Stimulated activated naive B cell treated with anti-CD40 and anti-IgM and Interleukin-4, amounts not matched to agents 10 μg/mL and 1 μg/mL and 100 μg/mL, for 72 hours (primary cell): ENCODE data around the gene SDR39U1.

ENCODE experiments used
- ATAC-seq, 2 donors: fragments of 150-1000 bp; cut with Tn5 transposase; replicated peaks; 2 replicates each; pipeline ENCODE4 v1.10.0; 2021; ENCODE audit warnings: moderate library complexity in 1 of 2
- DNase-seq: peaks from one replicate; pipeline ENCODE4 v3.0.0; 2021
- H3K27ac Mint-ChIP-seq: one replicate; pipeline ENCODE4 v1.8.0; 2022; ENCODE audit warnings: mild to moderate bottlenecking, mixed read lengths
- H3K27me3 Mint-ChIP-seq, 2 donors: one replicate each; pipeline ENCODE4 v1.8.0; 2022; ENCODE audit warnings: mixed read lengths in 2 of 2
- H3K36me3 Mint-ChIP-seq, 2 donors: one replicate each; pipeline ENCODE4 v1.8.0; 2022; ENCODE audit warnings: mixed read lengths in 2 of 2, mild to moderate bottlenecking in 1 of 2
- H3K4me1 Mint-ChIP-seq, 2 donors: one replicate each; pipeline ENCODE4 v1.8.0; 2022; ENCODE audit warnings: mixed read lengths in 2 of 2, mild to moderate bottlenecking in 1 of 2
- H3K4me3 Mint-ChIP-seq, 2 donors: one replicate each; pipeline ENCODE4 v1.8.0; 2022; ENCODE audit warnings: mild to moderate bottlenecking in 2 of 2, mixed read lengths in 2 of 2, moderate library complexity in 1 of 2
- H3K9me3 Mint-ChIP-seq, 2 donors: one replicate each; pipeline ENCODE4 v1.8.0; 2022; ENCODE audit warnings: mixed read lengths in 2 of 2, mild to moderate bottlenecking in 1 of 2

Gene SDR39U1

DNA sequence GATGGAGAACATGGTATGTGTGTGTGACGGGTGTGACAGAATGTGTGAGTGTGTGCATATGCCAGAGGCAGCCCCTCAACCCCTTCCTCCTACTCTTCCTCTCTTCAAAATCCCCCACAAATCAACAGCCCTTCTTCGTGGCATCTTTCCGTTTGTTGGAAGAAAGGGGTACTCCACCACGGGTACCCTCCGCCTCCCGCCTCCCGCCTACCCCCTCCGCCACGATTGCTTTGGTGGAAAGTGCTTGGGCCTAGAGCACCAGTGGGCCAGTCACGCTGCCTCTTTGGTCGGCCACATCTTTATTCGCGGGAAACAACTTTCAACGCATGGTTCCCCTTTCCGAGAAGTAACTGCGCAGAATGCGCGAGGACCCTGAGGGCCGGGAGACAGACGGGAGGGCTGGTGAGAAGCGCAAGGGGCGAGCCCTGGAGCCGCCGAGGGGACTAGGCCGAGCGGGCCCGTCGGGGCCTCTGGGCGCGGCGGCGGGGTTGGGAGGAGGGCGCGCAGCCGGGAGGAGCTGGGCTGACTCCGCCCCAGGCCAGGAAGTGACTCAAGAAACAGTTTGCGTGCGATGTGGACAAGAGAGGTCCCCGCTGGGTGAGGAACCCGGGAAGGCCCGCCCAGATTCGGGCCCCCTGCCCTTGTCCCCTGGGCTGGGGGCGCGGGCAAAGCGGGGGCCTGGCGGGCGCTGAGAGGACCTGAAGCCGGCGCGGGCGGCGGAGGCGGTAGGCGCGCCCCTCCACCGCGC is 13.0 kb downstream of the SDR39U1 start, which contains the start of the genes CBLN3 and KHNYN:
TSS of gene CBLN3 (minus strand) at position 274 of the 748 bp plus-strand sequence. CDS start 614 bp downstream, outside the sequence.
TSS of gene KHNYN (plus strand) at position 560 of the 748 bp plus-strand sequence. CDS start 777 bp downstream, outside the sequence.
- peaks cover 34 to 47% of the 10 kb centered on the region in 2 donors for H3K4me1 Mint-ChIP-seq
- no peaks in the 10 kb centered on the region for H3K9me3 Mint-ChIP-seq
- peak within 1 kb of the TSS; percentile 98 for H3K27ac Mint-ChIP-seq

DNA sequence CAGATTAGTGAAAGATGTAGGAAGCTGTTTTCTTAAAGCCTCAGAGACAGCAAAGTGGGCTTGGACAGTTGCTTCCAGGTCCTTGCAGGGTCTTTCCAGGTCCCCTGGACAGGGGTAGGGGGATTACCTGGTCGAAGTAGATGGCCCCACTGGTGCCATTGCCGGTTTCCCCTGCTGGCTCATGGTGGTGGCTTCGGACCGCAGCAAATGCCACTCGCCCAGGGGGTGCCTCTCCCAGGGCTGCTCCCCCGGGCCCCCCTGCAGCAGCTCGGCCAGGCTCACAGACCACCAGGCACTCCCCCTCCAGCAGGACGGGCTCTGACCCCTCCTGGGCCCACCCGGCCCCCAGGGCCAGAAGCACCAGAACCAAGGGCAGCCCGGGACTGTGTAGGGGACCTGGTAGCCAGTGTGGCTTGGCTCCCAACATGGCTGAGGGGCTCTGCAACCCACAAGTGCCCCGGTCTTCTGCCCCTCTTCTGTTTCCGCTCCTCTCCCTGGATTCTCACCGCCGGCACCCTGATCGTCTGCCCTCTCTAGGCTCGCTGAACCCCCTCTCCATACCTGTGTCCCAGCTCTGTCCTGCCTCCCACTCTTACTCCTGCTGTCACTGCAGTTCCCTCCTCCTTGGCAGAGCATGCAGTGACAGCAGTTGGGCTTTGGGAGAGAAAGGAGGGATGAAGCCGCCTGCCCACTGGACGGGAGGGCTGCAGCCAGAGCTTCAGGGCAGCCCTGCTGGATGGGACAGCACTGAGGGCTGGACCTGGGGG is 13.8 kb downstream of the SDR39U1 start:
- Mint-ChIP-seq H3K4me1 (peaks cover 34 to 45% of the 10 kb centered on the region in 2 donors), H3K36me3 (peaks cover 26 to 49% of the 10 kb centered on the region in 2 donors), H3K27me3 (no peaks in the 10 kb centered on the region), H3K9me3 (no peaks in the 10 kb centered on the region), H3K4me3 (peak overlapping the region; percentile 93 to 95), H3K27ac (peak overlapping the region; percentile 97)
- ATAC-seq = no peak
- DNase-seq = no peak

More for the DNA sequence above, 13.0 kb downstream of the SDR39U1 start, which contains the start of the genes CBLN3 and KHNYN:
- Mint-ChIP-seq H3K4me3 (peak within 1 kb of the TSS; percentile 95), H3K36me3 (peaks cover 26 to 52% of the 10 kb centered on the region in 2 donors), H3K27me3 (no peaks in the 10 kb centered on the region)
- ATAC-seq = peak; percentile 78 to 82
- DNase-seq = peak; percentile 88

DNA sequence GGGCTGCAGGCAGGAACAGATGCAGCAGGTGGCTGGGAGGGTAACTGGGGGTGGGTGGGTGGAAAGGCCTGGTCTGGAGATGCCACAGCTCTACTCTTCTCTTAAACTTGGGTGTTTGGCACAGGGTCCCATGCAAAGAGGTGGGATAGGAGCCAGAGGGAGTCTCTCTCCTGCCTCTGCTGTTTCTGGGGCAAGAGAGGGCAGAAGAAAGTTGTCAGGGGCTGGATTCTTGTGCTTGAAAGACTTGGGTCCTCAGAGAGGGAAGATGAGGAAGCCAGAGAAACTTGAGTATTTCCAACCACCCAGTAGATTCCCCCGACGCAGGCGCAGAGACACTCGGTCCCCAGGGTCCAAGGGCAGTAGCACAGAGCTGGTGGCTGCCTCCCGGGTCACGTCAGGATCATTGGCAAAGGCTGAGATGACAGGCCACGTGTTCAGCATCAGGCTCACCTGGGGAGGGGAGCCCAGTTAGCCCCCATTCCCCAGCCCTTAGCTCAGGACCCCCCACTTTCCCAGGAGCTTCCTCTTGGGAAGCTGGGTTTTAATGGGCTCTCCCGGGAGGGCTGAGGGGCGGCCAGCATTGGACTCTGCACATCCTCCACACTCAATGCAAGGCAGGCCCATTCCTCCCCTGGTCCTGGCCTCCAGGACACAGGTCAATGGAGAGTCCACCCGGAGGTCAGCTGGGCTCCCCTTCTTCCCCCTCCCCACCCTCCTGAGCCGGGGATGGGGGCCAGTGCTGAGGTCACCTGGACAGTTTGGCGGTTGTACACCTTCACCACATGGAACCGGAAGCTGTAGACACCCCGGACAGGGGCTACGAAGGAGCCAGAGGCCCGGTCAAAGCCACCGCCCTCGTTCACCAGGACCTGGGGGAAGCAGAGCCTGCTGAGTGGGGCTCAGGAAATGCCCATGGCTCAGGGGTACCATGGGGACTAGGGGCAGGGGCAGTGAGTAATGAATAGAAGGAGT is 14.8 kb downstream of the SDR39U1 start:
- no peaks in the 10 kb centered on the region for H3K27me3 Mint-ChIP-seq
- H3K27ac Mint-ChIP-seq = peak overlapping the region; percentile 88
- H3K4me3 Mint-ChIP-seq = peak overlapping the region in 1 of 2 donors; percentile 3
- ATAC-seq (no peak), DNase-seq (no peak)
- H3K9me3 Mint-ChIP-seq = no peaks in the 10 kb centered on the region
- H3K36me3 Mint-ChIP-seq = peaks cover 17 to 41% of the 10 kb centered on the region in 2 donors
- peaks cover 27 to 37% of the 10 kb centered on the region in 2 donors for H3K4me1 Mint-ChIP-seq

DNA sequence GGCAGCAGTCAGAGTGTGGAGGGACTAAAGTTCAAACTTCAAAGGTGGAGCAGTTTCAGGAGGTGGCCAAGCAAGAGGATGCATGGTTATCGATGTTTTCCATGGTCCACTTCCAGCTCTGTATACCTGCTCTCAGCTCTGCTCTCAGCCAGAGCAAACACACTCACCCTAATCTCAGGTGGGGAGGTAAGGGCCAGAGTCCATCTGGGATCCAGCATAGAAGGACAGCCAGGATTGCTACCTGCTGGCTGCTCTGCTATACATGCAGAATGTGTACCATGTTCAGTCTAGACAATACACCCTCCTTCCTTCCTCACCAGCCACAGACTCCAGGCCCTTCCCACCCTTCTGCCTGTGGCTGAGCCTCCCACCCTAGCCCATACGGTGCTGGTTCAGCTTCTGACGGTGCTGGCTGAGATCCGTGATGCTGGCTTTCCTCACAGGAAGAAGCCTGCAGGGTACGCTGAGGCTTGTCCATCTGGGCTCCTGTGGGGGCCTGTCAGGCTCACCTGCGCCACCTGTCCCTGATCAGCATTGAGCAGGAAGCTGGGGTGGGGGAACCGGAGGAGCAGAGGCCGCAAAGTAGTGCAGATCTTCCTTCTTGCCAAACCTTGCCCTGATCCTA is 15.6 kb downstream of the SDR39U1 start:
- H3K27ac Mint-ChIP-seq = no peak overlapping the region
- peaks cover 17 to 39% of the 10 kb centered on the region in 2 donors for H3K36me3 Mint-ChIP-seq
- no peak for ATAC-seq
- no peaks in the 10 kb centered on the region for H3K9me3 Mint-ChIP-seq
- H3K4me1 Mint-ChIP-seq = peaks cover 27 to 33% of the 10 kb centered on the region in 2 donors
- H3K4me3 Mint-ChIP-seq = no peak overlapping the region
- no peak for DNase-seq
- no peaks in the 10 kb centered on the region for H3K27me3 Mint-ChIP-seq

DNA sequence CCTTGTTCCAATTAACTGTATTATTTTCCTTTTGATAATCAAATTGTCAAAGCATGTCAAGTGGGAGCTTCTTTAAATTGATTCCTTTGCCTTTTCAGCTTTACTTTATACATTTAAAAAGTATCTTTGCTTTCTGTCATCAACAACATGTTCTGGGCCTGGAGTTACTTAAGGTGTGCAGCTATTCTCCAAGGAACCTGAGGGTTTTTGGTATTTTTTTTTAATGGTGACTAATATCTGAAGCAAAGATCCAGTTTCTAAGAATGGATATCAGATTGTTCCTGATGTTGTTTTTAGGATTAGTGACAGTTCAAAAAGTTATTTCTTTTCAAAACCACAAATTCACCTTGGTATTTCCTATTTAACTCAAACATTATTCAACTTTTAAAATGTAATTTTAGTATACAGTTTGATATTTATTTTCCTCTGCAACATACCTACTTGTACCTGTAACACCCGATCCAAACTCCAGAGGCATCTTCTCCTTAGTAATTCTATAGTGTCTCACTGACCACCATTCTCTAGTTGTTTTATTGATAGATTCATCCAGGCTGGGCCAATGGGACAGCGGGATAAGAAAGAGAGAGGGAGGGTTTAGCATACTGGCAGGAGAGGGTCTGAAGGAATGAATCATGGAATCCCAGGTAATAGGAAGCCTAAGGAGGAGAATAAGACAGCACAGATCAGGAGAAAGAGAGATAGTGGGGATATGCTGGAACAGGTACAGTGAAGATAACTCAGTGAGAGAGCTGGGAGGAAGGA is 16.2 kb downstream of the SDR39U1 start:
- ATAC-seq = no peak
- Mint-ChIP-seq H3K27me3 (no peaks in the 10 kb centered on the region), H3K36me3 (peaks cover 11 to 32% of the 10 kb centered on the region in 2 donors), H3K4me1 (peaks cover 20 to 26% of the 10 kb centered on the region in 2 donors), H3K9me3 (no peaks in the 10 kb centered on the region), H3K27ac (no peak overlapping the region), H3K4me3 (no peak overlapping the region)
- no peak for DNase-seq

DNA sequence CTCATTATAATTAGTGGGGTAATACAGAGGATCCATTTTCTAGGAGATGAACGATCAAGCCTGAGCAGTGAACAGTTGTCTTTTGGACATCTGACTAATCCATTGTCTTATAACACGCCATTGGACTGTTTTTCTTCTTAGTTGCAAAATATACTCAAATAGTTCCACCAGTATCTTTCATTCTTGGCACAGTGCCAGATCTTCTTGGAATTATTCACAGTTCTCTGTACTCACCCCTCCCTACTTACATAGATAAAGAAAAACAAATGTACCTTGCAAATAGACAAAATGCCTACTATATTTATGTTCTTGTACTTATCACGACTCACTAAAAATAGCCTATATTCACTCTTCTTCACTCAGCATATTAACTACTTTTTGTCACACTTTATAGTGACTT is 16.9 kb downstream of the SDR39U1 start:
- Mint-ChIP-seq H3K36me3 (peaks cover 6 to 27% of the 10 kb centered on the region in 2 donors), H3K4me3 (no peak overlapping the region), H3K27ac (no peak overlapping the region), H3K9me3 (no peaks in the 10 kb centered on the region), H3K4me1 (peaks cover 16 to 20% of the 10 kb centered on the region in 2 donors), H3K27me3 (no peaks in the 10 kb centered on the region)
- no peak for DNase-seq
- ATAC-seq = no peak

DNA sequence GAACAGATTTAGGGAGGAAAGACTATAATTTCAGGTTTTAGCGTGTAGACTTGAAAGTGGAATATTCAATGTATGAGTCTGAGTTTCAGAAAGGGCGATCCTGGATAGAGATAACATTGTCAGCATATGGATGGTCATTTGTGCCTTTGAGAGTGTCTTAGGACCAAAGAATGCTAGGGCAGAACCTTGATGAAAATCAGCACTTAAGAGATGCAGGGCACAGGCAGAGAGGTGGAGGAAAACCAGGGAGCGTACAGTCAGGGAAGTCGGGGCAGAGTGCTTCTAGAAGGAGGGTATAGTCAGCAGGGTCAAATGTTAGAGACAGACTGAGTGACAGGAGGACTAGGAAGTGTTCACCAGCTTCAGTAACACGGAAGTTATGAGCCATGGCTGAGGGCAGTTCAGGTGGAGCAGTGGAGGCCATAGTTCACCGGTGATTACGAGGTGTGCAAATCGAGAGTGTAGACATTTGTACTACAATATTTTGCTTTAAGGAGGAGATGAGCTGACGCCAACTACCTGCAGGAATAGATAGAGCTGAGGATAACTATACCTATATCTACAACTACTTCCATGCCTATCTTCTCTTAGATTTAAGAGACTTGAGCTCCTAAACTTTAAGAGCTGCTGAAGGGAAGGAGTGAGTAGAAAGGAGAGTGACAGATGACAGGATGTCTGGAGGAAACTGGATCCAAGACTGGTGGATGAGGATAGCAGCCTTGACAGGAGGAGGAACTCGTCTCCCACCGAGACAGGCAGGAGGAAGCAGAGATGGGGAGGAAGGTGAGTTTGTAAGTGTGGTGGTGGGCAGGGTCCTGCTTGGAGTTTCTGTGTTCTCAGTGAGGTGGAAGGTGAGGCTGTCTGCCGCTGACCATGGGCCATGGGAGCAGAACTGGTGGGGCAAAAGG is 19.6 kb downstream of the SDR39U1 start:
- Mint-ChIP-seq H3K4me3 (no peak overlapping the region), H3K9me3 (no peaks in the 10 kb centered on the region), H3K36me3 (peaks cover 3 to 15% of the 10 kb centered on the region in 2 donors), H3K27me3 (peaks cover 12% of the 10 kb centered on the region in 2 donors), H3K27ac (no peak overlapping the region), H3K4me1 (peaks cover 5 to 6% of the 10 kb centered on the region in 2 donors)
- ATAC-seq (peak; percentile 27 to 66), DNase-seq (no peak)

DNA sequence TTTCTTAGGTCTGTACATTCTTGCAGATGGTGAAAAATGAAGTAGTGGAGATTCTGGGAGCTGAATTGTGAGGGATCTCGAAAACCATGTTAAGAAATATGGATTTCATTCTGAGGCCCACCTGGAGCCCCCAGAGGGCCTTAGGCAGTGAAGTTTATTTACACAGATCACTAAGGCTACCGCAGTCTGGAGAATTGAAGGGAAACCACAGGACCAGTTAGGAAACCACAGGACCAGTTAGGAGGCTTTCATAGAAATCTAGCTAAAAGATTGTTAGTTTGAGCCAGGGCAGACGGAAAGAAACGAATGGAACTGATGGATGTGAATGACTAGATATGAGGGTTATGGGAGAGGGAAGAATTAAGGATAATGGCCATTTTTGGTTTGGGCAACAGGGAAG is 20.3 kb downstream of the SDR39U1 start:
- ATAC-seq (no peak), DNase-seq (no peak)
- Mint-ChIP-seq H3K4me1 (peaks cover 0 to 3% of the 10 kb centered on the region in 2 donors), H3K9me3 (no peaks in the 10 kb centered on the region), H3K36me3 (peaks cover 3 to 12% of the 10 kb centered on the region in 2 donors), H3K4me3 (no peak overlapping the region), H3K27ac (no peak overlapping the region), H3K27me3 (peaks cover 12% of the 10 kb centered on the region in 2 donors)

DNA sequence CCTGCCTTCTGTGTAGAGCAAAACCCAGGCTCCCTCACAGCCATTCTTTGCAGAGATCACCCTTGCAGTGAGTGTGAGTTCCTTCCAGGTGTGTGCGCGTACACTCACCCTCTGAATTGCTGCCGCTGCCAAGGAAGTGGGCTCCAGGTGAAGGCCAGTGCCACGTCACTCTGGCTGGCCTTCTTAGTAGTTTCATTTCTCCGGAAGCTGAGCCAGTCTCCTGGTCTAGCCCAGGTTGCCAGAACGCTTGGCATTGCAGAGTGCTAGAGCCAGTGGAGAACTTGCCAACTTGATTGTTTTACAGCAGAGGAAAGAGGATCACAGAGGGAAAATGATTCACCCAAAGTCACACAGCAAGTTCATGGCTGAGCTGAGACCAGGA is 24.1 kb downstream of the SDR39U1 start:
- DNase-seq (no peak), ATAC-seq (no peak)
- Mint-ChIP-seq H3K27ac (no peak overlapping the region), H3K9me3 (no peaks in the 10 kb centered on the region), H3K4me3 (no peak overlapping the region), H3K36me3 (peaks cover 0 to 2% of the 10 kb centered on the region in 2 donors), H3K4me1 (peaks cover 0 to 2% of the 10 kb centered on the region in 2 donors), H3K27me3 (peaks cover 22 to 28% of the 10 kb centered on the region in 2 donors)

DNA sequence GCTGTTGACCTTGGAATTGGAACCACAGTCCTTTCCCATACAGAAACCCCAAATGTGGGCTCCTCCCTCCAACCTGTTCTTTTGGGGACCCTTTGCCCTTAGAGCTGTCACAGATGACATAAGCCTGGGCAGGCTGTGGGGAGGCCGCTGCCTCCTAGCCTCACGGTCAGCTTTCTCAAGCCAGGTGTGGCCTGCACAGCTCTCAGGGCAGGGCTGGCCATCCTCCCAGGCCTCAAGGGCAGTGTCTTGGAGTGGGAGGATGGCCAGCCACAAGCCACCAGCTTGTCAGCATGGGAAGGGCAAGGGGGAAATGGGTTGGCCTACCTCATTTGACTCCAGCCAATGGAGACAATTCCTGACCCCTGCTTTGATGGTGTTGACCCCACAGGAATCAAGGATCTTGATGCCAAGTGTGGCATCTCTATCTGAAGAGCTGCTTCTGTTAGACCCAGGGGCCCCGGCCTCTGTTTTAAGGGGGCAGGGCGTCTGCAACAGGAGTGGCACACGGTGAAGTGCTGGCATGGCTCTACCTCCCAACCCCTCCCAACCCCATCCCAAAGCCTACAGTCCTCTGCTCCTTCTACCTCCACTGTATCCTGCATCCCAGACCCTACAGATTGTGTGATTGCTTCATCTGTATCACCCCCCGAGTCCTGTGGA is 24.6 kb downstream of the SDR39U1 start:
- H3K27me3 Mint-ChIP-seq = peaks cover 22 to 28% of the 10 kb centered on the region in 2 donors
- no peak overlapping the region for H3K4me3 Mint-ChIP-seq
- H3K4me1 Mint-ChIP-seq = peaks cover 0 to 2% of the 10 kb centered on the region in 2 donors
- H3K36me3 Mint-ChIP-seq = peaks cover 0 to 2% of the 10 kb centered on the region in 2 donors
- H3K9me3 Mint-ChIP-seq = no peaks in the 10 kb centered on the region
- DNase-seq (no peak), ATAC-seq (no peak)
- H3K27ac Mint-ChIP-seq = no peak overlapping the region

DNA sequence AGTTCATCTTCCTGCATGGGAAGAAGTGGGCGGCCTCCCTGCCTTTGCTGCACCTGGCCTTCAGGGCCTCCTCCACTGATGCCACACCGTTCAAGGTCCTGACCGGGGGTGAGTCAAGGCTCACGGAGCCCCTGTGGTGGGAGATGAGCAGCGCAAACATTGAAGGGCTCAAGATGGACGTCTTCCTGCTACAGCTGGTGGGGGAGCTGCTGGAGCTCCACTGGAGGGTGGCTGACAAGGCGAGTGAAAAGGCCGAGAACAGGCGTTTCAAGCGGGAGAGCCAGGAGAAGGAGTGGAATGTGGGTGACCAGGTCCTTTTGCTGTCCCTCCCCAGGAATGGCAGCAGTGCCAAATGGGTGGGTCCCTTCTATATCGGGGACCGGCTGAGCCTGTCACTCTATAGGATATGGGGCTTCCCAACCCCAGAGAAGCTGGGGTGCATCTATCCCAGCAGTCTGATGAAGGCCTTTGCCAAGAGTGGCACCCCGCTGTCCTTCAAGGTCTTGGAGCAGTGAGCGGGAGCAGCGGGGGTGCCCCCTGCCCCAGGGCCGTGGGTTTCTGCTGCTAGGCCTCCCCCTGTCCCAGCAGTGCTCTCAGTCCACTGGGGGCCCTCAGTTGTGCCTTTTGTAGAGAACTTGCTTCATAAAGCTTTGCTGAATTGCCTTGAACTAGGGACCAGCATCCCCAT is 25.5 kb downstream of the SDR39U1 start:
- Mint-ChIP-seq H3K4me1 (peaks cover 0 to 2% of the 10 kb centered on the region in 2 donors), H3K27me3 (peaks cover 22 to 28% of the 10 kb centered on the region in 2 donors), H3K36me3 (peaks cover 0 to 2% of the 10 kb centered on the region in 2 donors), H3K4me3 (no peak overlapping the region), H3K9me3 (no peaks in the 10 kb centered on the region), H3K27ac (no peak overlapping the region)
- DNase-seq (no peak), ATAC-seq (no peak)
